SW480 (cell line): ENCODE measurements around the gene LRBA.

Source experiments
- DNase-seq: peaks from one replicate; pipeline ENCODE4 v3.0.0-alpha.2; 2016; ENCODE audit warnings: low spot score

The LRBA gene

GRCh38 chr4:150363721-150364688 lies 651.1 kb downstream of the LRBA start:
- DNase-seq: no peak

GRCh38 chr4:150358691-150359090 lies 656.4 kb downstream of the LRBA start:
- no peak for DNase-seq

- DNase-seq: no peak
Measured at GRCh38 chr4:150357829-150358228, 657.3 kb downstream of the LRBA start.

GRCh38 chr4:150355858-150356455 lies 659.1 kb downstream of the LRBA start:
- no peak for DNase-seq

- DNase-seq: no peak
Measured at GRCh38 chr4:150355418-150355817, 659.7 kb downstream of the LRBA start.

DNA sequence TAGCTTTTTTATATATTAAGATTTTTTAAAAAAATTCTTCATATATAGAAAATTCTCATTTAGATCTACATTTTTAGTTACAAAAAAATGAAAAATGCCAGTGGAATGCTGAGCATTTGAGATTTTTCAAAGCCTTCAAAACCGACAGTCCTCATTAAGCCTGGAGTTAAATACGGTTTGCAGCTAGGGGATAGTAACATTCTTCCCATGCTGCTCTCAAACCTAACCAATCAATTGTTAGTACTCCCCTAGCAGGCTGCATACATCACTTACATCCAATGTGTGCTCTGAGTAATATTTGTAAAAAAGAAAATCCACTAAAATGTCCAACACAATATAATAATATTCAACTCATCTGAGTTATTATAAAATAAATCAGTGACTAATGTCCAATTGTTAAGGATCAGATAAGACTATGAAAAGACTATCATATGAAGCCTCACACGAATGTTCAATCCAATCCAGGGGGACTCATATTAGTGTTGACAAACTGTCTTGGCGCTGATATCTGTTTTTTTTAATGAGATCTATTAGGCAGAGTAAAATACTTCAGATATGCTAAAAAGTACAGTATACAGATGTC lies 660.8 kb downstream of the LRBA start:
- DNase-seq: no peak

- DNase-seq: no peak
Measured at GRCh38 chr4:150348079-150348478, 667.0 kb downstream of the LRBA start.

- no peak for DNase-seq
Measured at GRCh38 chr4:150345207-150345744, 669.8 kb downstream of the LRBA start.

GRCh38 chr4:150343796-150344195 lies 671.3 kb downstream of the LRBA start:
- no peak for DNase-seq

- DNase-seq: no peak
Measured at GRCh38 chr4:150342945-150343344, 672.1 kb downstream of the LRBA start.

DNA sequence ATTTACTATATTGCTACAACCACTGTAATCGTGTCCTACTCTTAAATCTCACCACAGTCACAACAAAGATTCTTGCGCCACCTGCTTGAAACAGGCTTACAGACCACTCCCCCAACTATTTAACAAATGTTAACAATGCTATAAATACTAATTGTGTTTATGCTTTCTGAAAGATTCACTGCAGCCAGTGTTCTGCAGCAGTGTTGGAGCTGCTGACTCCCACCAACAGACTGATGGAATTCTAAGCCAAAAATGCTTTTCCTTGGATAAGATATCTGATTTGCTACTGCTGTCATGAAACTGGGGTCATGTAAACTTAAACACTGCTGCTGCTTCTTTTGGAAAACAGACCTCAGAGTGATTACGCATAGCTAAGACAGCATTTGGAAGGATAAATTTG lies 677.4 kb downstream of the LRBA start:
- DNase-seq: no peak

DNA sequence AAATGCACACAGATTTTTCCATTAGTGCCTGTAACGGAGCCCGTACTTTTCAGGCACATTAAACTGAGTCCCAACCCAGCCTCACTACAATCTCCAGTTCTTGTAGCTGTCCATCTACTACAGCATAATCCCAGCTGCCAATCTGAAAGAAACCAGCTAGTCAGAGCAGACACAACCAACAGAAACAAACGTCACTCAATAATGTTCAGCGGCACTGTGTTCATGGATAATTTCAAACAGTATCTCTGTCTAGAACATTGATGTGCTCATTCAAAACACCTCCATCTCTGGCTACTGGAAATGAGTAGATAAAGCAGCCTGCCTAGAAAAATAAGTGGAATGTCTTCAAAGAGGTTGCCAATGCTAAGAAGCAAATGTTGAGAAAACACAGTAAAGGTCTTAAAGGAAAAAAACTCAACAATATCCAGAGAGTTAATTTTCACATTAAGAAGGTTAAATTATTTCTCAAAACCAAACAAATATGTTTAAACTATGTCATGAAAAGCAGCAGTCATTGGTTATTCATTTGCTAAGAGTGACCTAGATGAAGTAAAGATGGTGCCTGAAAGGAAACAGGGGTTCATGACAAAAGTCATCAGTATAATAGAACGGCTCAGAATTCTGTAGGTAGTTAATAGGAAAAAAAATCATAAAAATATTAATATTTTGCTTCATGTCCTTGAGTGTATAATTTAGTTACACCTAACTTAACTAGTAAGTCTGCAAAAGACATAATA lies 678.2 kb downstream of the LRBA start:
- DNase-seq: no peak

DNA sequence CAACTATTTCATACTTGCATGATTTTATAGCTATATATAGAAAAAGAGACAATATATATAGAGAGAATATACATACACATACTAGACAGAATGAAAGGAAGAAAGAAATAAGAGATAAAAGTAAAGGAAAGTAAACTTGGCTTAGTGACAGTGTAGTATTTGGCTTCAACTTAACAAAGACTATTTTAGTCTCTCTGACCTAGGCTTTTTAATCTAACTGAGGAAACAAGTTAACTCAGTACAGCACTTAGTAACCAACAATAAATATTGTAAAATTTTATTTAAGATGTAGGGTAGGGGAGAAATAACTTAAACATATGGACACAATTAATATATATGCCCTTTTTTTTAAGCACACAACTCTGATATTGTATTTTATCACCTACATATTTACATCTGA lies 682.1 kb downstream of the LRBA start:
- no peak for DNase-seq

DNA sequence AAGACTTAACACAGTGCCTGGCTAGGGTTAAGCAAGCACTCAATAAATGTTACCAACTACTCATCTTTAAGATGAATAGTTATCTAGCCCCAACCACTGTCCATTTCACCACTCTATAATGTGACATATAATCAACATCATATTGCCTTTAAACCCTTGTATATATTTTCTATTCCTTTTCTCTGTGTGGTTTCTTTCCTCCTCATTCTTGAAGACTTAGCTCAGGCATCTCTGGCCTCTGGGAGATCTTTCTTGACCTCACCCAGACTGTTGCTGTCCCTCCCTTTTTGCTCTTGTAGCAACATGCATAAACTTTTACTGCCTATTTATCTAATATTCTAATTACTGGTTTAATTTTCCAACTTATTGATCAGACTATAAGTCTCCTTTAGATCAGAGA lies 683.0 kb downstream of the LRBA start:
- DNase-seq: no peak

GRCh38 chr4:150329373-150329772 lies 685.7 kb downstream of the LRBA start:
- no peak for DNase-seq

DNA sequence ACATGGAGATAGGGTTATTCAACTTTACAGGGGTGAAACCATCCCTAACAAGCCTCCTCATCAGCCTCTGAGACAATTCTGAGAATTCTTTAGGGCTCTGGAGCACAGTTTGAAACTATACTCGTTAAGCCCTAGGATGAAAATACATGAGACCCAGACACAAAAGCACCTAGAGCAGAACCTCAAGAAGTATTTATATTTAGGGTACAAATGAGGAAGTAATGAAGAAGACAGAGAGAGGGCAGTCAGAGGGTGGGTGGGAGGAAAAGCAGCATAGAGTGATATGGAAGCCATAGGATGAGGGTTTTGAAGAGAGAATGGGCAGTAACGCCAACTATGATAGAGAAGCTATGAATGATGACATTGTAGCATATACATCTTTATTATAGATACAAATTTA lies 686.6 kb downstream of the LRBA start:
- no peak for DNase-seq

DNA sequence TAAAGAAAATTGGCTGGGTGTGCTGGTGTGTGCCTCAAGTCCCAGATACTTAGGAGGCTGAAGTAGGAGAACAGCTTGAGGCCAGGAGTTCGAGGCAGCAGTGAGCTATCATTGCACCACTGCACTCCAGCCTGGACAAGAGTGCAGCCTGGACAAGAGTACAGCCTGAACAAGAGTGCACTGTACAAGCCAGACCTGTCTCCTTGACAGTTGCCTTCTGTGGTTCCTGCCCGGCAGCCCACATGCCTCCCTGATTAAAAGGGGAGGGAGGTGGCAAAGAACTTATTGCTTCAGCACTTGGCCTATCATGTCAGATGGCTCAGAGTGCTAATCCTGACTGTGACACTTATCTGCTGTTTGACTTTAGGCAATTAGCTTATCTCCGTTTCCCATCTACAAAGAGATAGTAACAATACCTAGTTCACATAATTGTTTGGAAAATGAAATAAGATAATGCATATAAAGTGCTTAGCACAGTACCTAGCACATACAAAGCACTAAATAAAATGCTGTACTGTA lies 687.8 kb downstream of the LRBA start:
- DNase-seq: no peak

- no peak for DNase-seq
Measured at GRCh38 chr4:150325872-150326271, 689.2 kb downstream of the LRBA start.

DNA sequence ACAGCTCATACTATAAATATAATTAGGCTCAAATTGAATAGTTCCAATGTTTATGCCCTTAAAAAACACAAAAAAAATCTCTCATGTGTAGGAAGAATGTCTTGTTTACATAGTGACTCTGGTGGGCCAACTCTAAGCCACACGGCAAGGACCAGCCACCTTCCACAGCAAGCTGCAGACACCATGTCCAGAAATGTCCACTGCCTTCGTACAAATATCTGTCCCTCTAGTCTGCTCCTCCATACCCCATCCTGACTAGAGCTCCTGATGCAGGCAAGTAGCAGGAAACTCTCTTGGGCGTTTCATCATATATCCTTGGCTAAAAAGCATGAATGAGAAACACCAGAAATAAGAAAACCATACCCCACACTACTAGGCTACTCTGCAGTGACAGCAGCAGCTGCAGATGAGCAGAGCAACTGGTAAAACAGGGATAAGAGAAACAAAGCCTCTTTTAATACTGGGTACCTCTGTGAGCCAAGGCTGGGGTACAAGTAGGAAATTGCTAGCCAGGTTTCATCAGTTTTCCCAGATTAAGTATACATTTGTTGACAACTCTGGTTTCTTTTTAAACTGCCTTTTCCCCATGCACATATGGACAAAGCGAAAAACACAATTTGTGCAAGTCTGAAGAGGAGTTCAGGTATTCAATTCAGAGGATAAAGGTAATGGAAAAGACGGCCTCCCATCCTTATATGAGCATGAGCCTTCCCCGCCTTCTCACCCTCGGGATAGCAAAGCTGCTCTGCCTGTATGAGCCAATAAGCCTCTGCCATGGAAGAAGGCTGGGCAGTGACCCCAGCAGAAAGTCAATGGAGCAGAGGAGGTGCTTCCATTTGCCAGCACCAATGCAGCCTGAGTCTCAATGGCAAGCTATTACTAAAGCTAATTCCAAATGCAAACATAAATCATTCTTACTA lies 691.4 kb downstream of the LRBA start:
- no peak for DNase-seq

DNA sequence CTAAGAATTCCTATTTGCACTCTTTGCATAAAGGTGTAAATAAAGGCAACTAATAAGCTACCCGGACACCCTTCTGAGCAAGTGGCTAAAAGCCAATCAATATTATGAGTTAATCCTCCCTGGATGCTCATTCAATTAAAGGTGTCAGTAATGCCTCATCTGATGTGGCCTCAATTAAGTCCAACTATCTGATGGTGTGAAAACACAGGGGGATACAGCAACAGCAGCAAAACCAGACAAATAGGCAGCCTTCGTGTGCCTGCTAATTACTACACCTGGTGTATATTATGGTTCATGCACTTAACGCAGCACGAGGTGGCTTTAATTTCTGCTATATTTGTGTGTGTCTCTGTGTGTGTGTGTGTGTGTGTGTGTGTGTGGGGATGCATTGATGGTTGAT lies 692.4 kb downstream of the LRBA start:
- no peak for DNase-seq

GRCh38 chr4:150321113-150321512 lies 694.0 kb downstream of the LRBA start:
- DNase-seq: no peak
